ENCODE results near the gene LRRC8A. TPM values are rescaled to one million over a fixed set of nuclear protein-coding genes. Genes with fewer than 3 reads are reported as not detected.

LRRC8A gene
- total and polyA plus RNA-seq, 2 of the 13 experiments (the other 11 are each of a cell fraction or from before 2014, with no cell fraction given), result 16.1 to 40.6 TPM

GRCh38 chr9:128947277-128947526 lies 65.3 kb downstream of the LRRC8A start (continued):
- no peak for TF ChIP-seq ZNF382 (CRISPR knock-in tag; IDR thresholded peaks at IDR 0.05; ENCODE audit: borderline replicate concordance)
- no peak for TF ChIP-seq ZNF839 (CRISPR knock-in tag; IDR thresholded peaks at IDR 0.05; ENCODE audit: borderline replicate concordance)
- no peak for TF ChIP-seq ZNF17 (CRISPR knock-in tag; IDR thresholded peaks at IDR 0.05)
- no peak for TF ChIP-seq RBM22 (optimal IDR thresholded peaks at IDR 0.05; ENCODE audit: low read length)
- no peak for TF ChIP-seq NFKB2 (CRISPR knock-in tag; IDR thresholded peaks at IDR 0.05; ENCODE audit: borderline replicate concordance)
- TF ChIP-seq, protein P1, sequence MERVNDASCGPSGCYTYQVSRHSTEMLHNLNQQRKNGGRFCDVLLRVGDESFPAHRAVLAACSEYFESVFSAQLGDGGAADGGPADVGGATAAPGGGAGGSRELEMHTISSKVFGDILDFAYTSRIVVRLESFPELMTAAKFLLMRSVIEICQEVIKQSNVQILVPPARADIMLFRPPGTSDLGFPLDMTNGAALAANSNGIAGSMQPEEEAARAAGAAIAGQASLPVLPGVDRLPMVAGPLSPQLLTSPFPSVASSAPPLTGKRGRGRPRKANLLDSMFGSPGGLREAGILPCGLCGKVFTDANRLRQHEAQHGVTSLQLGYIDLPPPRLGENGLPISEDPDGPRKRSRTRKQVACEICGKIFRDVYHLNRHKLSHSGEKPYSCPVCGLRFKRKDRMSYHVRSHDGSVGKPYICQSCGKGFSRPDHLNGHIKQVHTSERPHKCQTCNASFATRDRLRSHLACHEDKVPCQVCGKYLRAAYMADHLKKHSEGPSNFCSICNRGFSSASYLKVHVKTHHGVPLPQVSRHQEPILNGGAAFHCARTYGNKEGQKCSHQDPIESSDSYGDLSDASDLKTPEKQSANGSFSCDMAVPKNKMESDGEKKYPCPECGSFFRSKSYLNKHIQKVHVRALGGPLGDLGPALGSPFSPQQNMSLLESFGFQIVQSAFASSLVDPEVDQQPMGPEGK (CRISPR knock-in tag; IDR thresholded peaks at IDR 0.05), result no peak
- TF ChIP-seq ZNF460 (CRISPR knock-in tag; IDR thresholded peaks at IDR 0.05; ENCODE audit: borderline replicate concordance), result no peak
- TF ChIP-seq ETV6 (CRISPR knock-in tag; conservative IDR thresholded peaks at IDR 0.05), result no peak
- TF ChIP-seq, protein P2, sequence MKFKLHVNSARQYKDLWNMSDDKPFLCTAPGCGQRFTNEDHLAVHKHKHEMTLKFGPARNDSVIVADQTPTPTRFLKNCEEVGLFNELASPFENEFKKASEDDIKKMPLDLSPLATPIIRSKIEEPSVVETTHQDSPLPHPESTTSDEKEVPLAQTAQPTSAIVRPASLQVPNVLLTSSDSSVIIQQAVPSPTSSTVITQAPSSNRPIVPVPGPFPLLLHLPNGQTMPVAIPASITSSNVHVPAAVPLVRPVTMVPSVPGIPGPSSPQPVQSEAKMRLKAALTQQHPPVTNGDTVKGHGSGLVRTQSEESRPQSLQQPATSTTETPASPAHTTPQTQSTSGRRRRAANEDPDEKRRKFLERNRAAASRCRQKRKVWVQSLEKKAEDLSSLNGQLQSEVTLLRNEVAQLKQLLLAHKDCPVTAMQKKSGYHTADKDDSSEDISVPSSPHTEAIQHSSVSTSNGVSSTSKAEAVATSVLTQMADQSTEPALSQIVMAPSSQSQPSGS (CRISPR knock-in tag; IDR thresholded peaks at IDR 0.05), result no peak
- TF ChIP-seq HMG20A (CRISPR knock-in tag; IDR thresholded peaks at IDR 0.05; ENCODE audit: borderline replicate concordance), result no peak
- no peak for TF ChIP-seq HNF1A (IDR thresholded peaks at IDR 0.05; ENCODE audit: low read depth)
- no peak for TF ChIP-seq HNF1A (CRISPR knock-in tag; IDR thresholded peaks at IDR 0.05; ENCODE audit: borderline replicate concordance)
- no peak for TF ChIP-seq HNF4G (IDR thresholded peaks at IDR 0.05; ENCODE audit: borderline replicate concordance, low read depth, low read length)
- no peak for TF ChIP-seq HNF4G (CRISPR knock-in tag; IDR thresholded peaks at IDR 0.05; ENCODE audit: borderline replicate concordance, low read depth)
- TF ChIP-seq, protein P3, sequence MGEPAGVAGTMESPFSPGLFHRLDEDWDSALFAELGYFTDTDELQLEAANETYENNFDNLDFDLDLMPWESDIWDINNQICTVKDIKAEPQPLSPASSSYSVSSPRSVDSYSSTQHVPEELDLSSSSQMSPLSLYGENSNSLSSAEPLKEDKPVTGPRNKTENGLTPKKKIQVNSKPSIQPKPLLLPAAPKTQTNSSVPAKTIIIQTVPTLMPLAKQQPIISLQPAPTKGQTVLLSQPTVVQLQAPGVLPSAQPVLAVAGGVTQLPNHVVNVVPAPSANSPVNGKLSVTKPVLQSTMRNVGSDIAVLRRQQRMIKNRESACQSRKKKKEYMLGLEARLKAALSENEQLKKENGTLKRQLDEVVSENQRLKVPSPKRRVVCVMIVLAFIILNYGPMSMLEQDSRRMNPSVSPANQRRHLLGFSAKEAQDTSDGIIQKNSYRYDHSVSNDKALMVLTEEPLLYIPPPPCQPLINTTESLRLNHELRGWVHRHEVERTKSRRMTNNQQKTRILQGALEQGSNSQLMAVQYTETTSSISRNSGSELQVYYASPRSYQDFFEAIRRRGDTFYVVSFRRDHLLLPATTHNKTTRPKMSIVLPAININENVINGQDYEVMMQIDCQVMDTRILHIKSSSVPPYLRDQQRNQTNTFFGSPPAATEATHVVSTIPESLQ (CRISPR knock-in tag; conservative IDR thresholded peaks at IDR 0.05), result no peak
- TF ChIP-seq, protein P4, sequence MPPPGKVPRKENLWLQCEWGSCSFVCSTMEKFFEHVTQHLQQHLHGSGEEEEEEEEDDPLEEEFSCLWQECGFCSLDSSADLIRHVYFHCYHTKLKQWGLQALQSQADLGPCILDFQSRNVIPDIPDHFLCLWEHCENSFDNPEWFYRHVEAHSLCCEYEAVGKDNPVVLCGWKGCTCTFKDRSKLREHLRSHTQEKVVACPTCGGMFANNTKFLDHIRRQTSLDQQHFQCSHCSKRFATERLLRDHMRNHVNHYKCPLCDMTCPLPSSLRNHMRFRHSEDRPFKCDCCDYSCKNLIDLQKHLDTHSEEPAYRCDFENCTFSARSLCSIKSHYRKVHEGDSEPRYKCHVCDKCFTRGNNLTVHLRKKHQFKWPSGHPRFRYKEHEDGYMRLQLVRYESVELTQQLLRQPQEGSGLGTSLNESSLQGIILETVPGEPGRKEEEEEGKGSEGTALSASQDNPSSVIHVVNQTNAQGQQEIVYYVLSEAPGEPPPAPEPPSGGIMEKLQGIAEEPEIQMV (CRISPR knock-in tag; IDR thresholded peaks at IDR 0.05; ENCODE audit: low read depth), result no peak
- TF ChIP-seq ZSCAN21 (CRISPR knock-in tag; IDR thresholded peaks at IDR 0.05; ENCODE audit: borderline replicate concordance), result no peak
- TF ChIP-seq ZNF234 (CRISPR knock-in tag; conservative IDR thresholded peaks at IDR 0.05), result no peak
